A549 (cell line): ENCODE data around the gene FSHR. TPM values are rescaled to one million over a fixed set of nuclear protein-coding genes. Genes with fewer than 3 reads are reported as not detected.

ENCODE experiments used
- ATAC-seq, 2 experiments: fragments of 200-7000 bp in 1 of 2; fragments of >200 bp in 1 of 2; cut with Nextera tagmentation in 1 of 2; cut with Tn5 transposase in 1 of 2; 3 replicates each; pipeline versions ENCODE4 v1.8.0 to v1.9.1; 2018 to 2020; ENCODE audit warnings: mild to moderate bottlenecking in 1 of 2, moderate library complexity in 1 of 2
- CTCF ChIA-PET: fragments of 300-600 bp; sonication (Branson Sonifier 250); formaldehyde crosslinking; extraction: SDS; loops from one replicate; lab custom pipeline; 2021; ENCODE audit warnings: antibody characterized with exemption, inconsistent platforms; lab: Yijun Ruan, JAX
- POLR2A ChIA-PET: fragments of 350-600 bp; formaldehyde crosslinking; extraction: SDS; loops from one replicate; lab custom pipeline; 2021; ENCODE audit warnings: antibody characterized with exemption, inconsistent platforms; lab: Yijun Ruan, JAX
- DNase-seq, 2 experiments: peaks; one replicate each; pipeline versions ENCODE4 v3.0.0 to v3.0.0-alpha.2; 2011 to 2016; ENCODE audit warnings: low read depth in 1 of 2, low spot score in 1 of 2
- FAIRE-seq: peaks from 2 replicates; lab custom pipeline; 2011; peaks lifted over from hg19 to GRCh38; lab: Jason Lieb, UNC
- H3K27ac ChIP-seq, 2 experiments: fragments of >200 bp; sonication (Bioruptor Twin); formaldehyde crosslinking; 3 replicates each; pipeline ENCODE4 v1.5.1; 2016 to 2017
- H3K4me1 ChIP-seq: fragments of >200 bp; sonication (Bioruptor Twin); formaldehyde crosslinking; 3 replicates; pipeline ENCODE4 v1.6.1; 2016
- H3K4me2 ChIP-seq: fragments of >200 bp; sonication (Bioruptor Twin); formaldehyde crosslinking; 3 replicates; pipeline ENCODE4 v1.6.1; 2016
- H3K4me3 ChIP-seq: fragments of >200 bp; sonication (Bioruptor Twin); formaldehyde crosslinking; 3 replicates; pipeline ENCODE4 v1.5.1; 2016
- H3K9me3 ChIP-seq: fragments of >200 bp; sonication (Bioruptor Twin); formaldehyde crosslinking; 3 replicates; pipeline ENCODE4 v1.6.1; 2016
- BHLHE40 ChIP-seq: IDR thresholded peaks from 2 replicates; pipeline ENCODE4 v1.6.1; 2012; ENCODE audit warnings: low read depth, low read length, inconsistent platforms
- CEBPB ChIP-seq, 2 experiments: fragments of >200 bp in 1 of 2; sonication (Bioruptor Twin) in 1 of 2; formaldehyde crosslinking in 1 of 2; IDR thresholded peaks; 2 replicates each; pipeline ENCODE4 v1.6.1; 2012 to 2016
- CHD4 ChIP-seq: fragments of 200-600 bp; sonication (generic); IDR thresholded peaks from 2 replicates; pipeline ENCODE4 v1.6.1; 2016; ENCODE audit warnings: antibody characterized with exemption, mild to moderate bottlenecking, borderline replicate concordance
- EHF ChIP-seq: fragments of 250-450 bp; sonication (Bioruptor Pico); IDR thresholded peaks from 2 replicates; pipeline ENCODE4 v1.5.0; 2020; ENCODE audit warnings: mild to moderate bottlenecking
- EHMT2 ChIP-seq: fragments of 200-600 bp; sonication (generic); IDR thresholded peaks from 2 replicates; pipeline ENCODE4 v1.6.1; 2016; ENCODE audit warnings: antibody characterized with exemption, low read depth, mild to moderate bottlenecking, moderate library complexity
- EP300 ChIP-seq, 2 experiments: fragments of >200 bp; sonication (Bioruptor Twin); formaldehyde crosslinking; IDR thresholded peaks; 2 replicates in 1 of 2; 3 replicates in 1 of 2; pipeline ENCODE4 v1.6.1; 2016 to 2017
- FOSB ChIP-seq: fragments of 250-450 bp; sonication (Bioruptor Pico); IDR thresholded peaks from 2 replicates; pipeline ENCODE4 v1.5.0; 2020; ENCODE audit warnings: mild to moderate bottlenecking, moderate library complexity
- FOXS1 ChIP-seq: fragments of 250-450 bp; sonication (Bioruptor Pico); IDR thresholded peaks from 2 replicates; pipeline ENCODE4 v1.5.0; 2020; ENCODE audit warnings: mild to moderate bottlenecking, moderate library complexity
- GATA3 ChIP-seq: IDR thresholded peaks from 2 replicates; pipeline ENCODE4 v1.6.1; 2012; ENCODE audit warnings: borderline replicate concordance
- HDAC2 ChIP-seq: fragments of 200-600 bp; sonication (generic); IDR thresholded peaks from 2 replicates; pipeline ENCODE4 v1.6.1; 2016
- HMGXB4 ChIP-seq: fragments of 250-450 bp; sonication (Bioruptor Pico); IDR thresholded peaks from 2 replicates; pipeline ENCODE4 v1.5.0; 2021; ENCODE audit warnings: mild to moderate bottlenecking, moderate library complexity, borderline replicate concordance
- HOXB13 ChIP-seq: fragments of 250-450 bp; sonication (Bioruptor Pico); IDR thresholded peaks from 2 replicates; pipeline ENCODE4 v1.5.0; 2020; ENCODE audit warnings: low read depth, mild to moderate bottlenecking, moderate library complexity
- KDM1A ChIP-seq: fragments of 200-600 bp; sonication (generic); IDR thresholded peaks from 2 replicates; pipeline ENCODE4 v1.6.1; 2016; ENCODE audit warnings: low read depth, mild to moderate bottlenecking
- MAFK ChIP-seq: fragments of 450-650 bp; IDR thresholded peaks from 2 replicates; pipeline ENCODE4 v1.6.1; 2014; ENCODE audit not compliant: partially characterized antibody
- MAZ ChIP-seq: fragments of 150-350 bp; IDR thresholded peaks from 2 replicates; pipeline ENCODE4 v1.6.1; 2014; ENCODE audit warnings: antibody characterized with exemption, low read depth, low read length, borderline replicate concordance
- NFE2L2 ChIP-seq: fragments of 150-350 bp; conservative IDR thresholded peaks from 2 replicates; pipeline ENCODE4 v1.6.1; 2014; ENCODE audit warnings: low read length
- NPAS2 ChIP-seq: fragments of 250-450 bp; sonication (Bioruptor Pico); IDR thresholded peaks from 2 replicates; pipeline ENCODE4 v1.8.0; 2022; ENCODE audit warnings: mild to moderate bottlenecking, moderate library complexity, borderline replicate concordance
- NR3C1 ChIP-seq: fragments of >200 bp; sonication (Bioruptor Twin); formaldehyde crosslinking; IDR thresholded peaks from 3 replicates; pipeline ENCODE4 v1.6.1; 2017
- PHF8 ChIP-seq: fragments of 200-600 bp; sonication (generic); IDR thresholded peaks from 2 replicates; pipeline ENCODE4 v1.6.1; 2016; ENCODE audit warnings: low read depth, mild to moderate bottlenecking, antibody characterized with exemption, moderate library complexity, borderline replicate concordance
- RAD21 ChIP-seq, 2 experiments: fragments of >200 bp in 1 of 2; sonication (Bioruptor Twin) in 1 of 2; formaldehyde crosslinking in 1 of 2; IDR thresholded peaks in 1 of 2; conservative IDR thresholded peaks in 1 of 2; 2 replicates in 1 of 2; 3 replicates in 1 of 2; pipeline ENCODE4 v1.6.1; 2012 to 2018; ENCODE audit warnings: inconsistent platforms in 1 of 2
- RARB ChIP-seq: fragments of 250-450 bp; sonication (Bioruptor Pico); IDR thresholded peaks from 2 replicates; pipeline ENCODE4 v1.8.0; 2021; ENCODE audit warnings: mild to moderate bottlenecking, moderate library complexity
- RFX5 ChIP-seq: fragments of 450-650 bp; IDR thresholded peaks from 2 replicates; pipeline ENCODE4 v1.7.1; 2014; ENCODE audit warnings: antibody characterized with exemption, mild to moderate bottlenecking, moderate library complexity
- SMC3 ChIP-seq: fragments of >200 bp; sonication (Bioruptor Twin); formaldehyde crosslinking; IDR thresholded peaks from 3 replicates; pipeline ENCODE4 v1.6.1; 2018; ENCODE audit warnings: inconsistent platforms
- SREBF2 ChIP-seq: fragments of 450-650 bp; IDR thresholded peaks from 2 replicates; pipeline ENCODE4 v1.6.1; 2014; ENCODE audit warnings: mild to moderate bottlenecking, moderate library complexity
- TFCP2L1 ChIP-seq: fragments of 250-450 bp; sonication (Bioruptor Pico); IDR thresholded peaks from 2 replicates; pipeline ENCODE4 v1.5.0; 2021; ENCODE audit warnings: mild to moderate bottlenecking
- ZC3H11A ChIP-seq: fragments of 450-650 bp; IDR thresholded peaks from 2 replicates; pipeline ENCODE4 v1.6.1; 2014; ENCODE audit warnings: antibody characterized with exemption, mild to moderate bottlenecking
- WGBS: methylation state at CpG from one replicate; pipeline ENCODE4 v1.1.6; 2017; ENCODE audit errors: missing lambda C conversion rate; 5-methylcytosine and 5-hydroxymethylcytosine counted together
- polyA plus RNA-seq, 4 experiments: library from polyadenylated mRNA; depleted of rRNA in 3 of 4; stranded (reverse); fragments of >200 nt; fragmentation: RNase III in 1 of 4; extraction: RNeasy Plus Mini Kit Qiagen cat#74134 plus additional on column Dnase treatment in 1 of 4; gene quantifications; 2 replicates in 3 of 4; 3 replicates in 1 of 4; pipeline ENCODE4 v1.2.3, GENCODE V29; 2011 to 2017
- TF ChIP-seq, protein P1 (sequence below): fragments of >200 bp; sonication (Bioruptor Twin); formaldehyde crosslinking; IDR thresholded peaks from 3 replicates; pipeline ENCODE4 v1.6.1; 2016
- TF ChIP-seq, protein P2 (sequence below): fragments of 200-600 bp; sonication (generic); IDR thresholded peaks from 2 replicates; pipeline ENCODE4 v1.6.1; 2016; ENCODE audit warnings: antibody characterized with exemption, mild to moderate bottlenecking, moderate library complexity

FSHR gene
- polyA plus RNA-seq, 2 of the 4 experiments (the other 2 are of a cell fraction), result not detected

DNA sequence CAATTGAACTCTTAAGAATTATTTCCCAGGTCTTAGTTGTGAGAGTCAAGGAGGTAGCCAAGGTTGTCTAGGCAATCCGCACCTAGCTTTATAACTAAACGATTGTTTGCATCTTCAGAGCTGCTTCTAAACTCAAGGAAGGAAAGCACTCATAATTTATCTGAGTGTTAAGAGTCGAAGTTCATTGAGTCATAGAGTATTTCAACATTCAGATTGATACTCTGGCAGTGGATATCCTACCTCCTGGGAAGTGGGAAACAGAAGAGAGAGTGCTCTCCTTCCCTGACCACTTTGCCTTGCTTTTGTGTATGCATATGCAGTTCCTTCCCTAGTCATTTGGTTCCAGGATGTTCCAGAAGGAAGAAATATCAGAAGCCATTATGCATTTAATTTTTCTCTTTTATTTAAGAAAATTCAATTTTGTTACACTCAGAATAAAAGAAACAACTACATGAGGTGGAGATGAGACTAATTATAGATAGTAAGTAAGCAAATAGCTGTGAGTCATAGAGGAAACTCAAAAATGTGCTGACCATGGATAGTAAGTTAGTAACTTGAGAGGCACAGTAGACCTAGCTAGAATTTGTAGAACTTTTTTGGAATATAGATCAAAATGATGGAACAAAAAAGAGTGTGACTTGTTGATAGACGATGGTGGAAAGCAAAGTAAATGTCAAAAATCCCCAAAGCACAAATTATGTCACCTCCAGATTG lies 35.4 kb upstream of the FSHR start:
- TF ChIP-seq SREBF2 (no peak), HDAC2 (no peak), FOXS1 (CRISPR knock-in tag) (no peak), SMC3 (no peak), RARB (CRISPR knock-in tag) (no peak), HMGXB4 (no peak), PHF8 (no peak), NPAS2 (CRISPR knock-in tag) (no peak), HOXB13 (CRISPR knock-in tag) (no peak), FOSB (CRISPR knock-in tag) (no peak), RFX5 (no peak), EHF (CRISPR knock-in tag) (no peak)
- TF ChIP-seq, protein P1, sequence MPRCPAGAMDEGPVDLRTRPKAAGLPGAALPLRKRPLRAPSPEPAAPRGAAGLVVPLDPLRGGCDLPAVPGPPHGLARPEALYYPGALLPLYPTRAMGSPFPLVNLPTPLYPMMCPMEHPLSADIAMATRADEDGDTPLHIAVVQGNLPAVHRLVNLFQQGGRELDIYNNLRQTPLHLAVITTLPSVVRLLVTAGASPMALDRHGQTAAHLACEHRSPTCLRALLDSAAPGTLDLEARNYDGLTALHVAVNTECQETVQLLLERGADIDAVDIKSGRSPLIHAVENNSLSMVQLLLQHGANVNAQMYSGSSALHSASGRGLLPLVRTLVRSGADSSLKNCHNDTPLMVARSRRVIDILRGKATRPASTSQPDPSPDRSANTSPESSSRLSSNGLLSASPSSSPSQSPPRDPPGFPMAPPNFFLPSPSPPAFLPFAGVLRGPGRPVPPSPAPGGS, result no peak
- TF ChIP-seq, all 56 proteins: peak for 0
- Histone ChIP-seq H3K27ac (no peak overlapping the region), H3K9me3 (no peaks in the 10 kb centered on the region; the same call in 2 of the 3 replicates), H3K4me1 (no peaks in the 10 kb centered on the region), H3K4me2 (no peak overlapping the region), H3K4me3 (no peak overlapping the region)
- ChIA-PET POLR2A (no interaction called here), CTCF (interaction anchor here (1.2 kb wide), 1 partner anchor 21 kb away, joined by 3 read pairs; no protein-coding TSS in a partner anchor)
- 2% methylated on average over 4 of the region's 4 CpGs for WGBS
- no peak for ATAC-seq
- DNase-seq, result no peak
- FAIRE-seq, result no peak

DNA sequence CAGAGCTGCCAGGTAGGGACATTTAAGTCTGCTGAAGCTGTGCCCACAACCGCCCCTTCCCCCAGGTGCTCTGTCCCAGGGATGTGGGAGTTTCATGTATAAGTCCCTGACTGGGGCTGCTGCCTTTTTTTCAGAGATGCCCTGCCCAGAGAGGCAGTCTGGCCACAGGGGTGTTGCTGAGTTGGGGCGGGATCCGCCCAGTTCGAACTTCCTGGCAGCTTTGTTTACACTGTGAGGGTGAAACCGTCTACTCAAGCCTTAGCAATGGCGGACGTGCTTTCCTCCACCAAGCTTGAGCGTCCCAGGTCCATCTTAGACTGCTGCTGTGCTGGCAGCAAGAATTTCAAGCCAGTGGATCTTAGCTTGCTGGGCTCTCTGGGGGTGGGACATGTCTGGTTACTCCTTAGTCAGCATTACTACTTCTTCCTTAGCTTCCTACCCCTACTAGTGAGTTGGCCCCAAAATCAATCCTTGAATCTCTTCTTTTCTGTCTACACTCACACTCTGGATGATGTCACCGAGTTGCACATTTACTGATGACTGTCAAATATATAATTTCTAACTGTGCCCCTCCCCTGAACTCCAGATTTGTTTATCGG lies 31.8 kb upstream of the FSHR start:
- no peak overlapping the region for H3K4me3 ChIP-seq
- FAIRE-seq (no peak), DNase-seq (no peak)
- POLR2A ChIA-PET, result no interaction called here
- no peaks in the 10 kb centered on the region for H3K4me1 ChIP-seq
- CTCF ChIA-PET, result interaction anchor here (0.8 kb wide), 1 partner anchor 10 kb away, joined by 3 read pairs; no protein-coding TSS in a partner anchor
- H3K9me3 ChIP-seq, result no peaks in the 10 kb centered on the region; the same call in 2 of the 3 replicates
- peak; percentile 55 for TF ChIP-seq MAFK
- TF ChIP-seq MAZ, result no peak
- no peak for TF ChIP-seq NFE2L2
- TF ChIP-seq, all 56 proteins: peak for 1
- Histone ChIP-seq H3K4me2 (no peak overlapping the region), H3K27ac (no peak overlapping the region)
- WGBS, result 11% methylated on average over 10 of the region's 10 CpGs
- no peak for ATAC-seq

GRCh38 chr2:49178656-49179055 lies 24.3 kb upstream of the FSHR start:
- Histone ChIP-seq H3K4me3 (no peak overlapping the region), H3K4me2 (no peak overlapping the region), H3K9me3 (no peaks in the 10 kb centered on the region)
- DNase-seq (no peak), FAIRE-seq (no peak), ATAC-seq (no peak)
- 8% methylated on average over 7 of the region's 7 CpGs for WGBS
- POLR2A ChIA-PET, result no interaction called here
- TF ChIP-seq, protein P2, sequence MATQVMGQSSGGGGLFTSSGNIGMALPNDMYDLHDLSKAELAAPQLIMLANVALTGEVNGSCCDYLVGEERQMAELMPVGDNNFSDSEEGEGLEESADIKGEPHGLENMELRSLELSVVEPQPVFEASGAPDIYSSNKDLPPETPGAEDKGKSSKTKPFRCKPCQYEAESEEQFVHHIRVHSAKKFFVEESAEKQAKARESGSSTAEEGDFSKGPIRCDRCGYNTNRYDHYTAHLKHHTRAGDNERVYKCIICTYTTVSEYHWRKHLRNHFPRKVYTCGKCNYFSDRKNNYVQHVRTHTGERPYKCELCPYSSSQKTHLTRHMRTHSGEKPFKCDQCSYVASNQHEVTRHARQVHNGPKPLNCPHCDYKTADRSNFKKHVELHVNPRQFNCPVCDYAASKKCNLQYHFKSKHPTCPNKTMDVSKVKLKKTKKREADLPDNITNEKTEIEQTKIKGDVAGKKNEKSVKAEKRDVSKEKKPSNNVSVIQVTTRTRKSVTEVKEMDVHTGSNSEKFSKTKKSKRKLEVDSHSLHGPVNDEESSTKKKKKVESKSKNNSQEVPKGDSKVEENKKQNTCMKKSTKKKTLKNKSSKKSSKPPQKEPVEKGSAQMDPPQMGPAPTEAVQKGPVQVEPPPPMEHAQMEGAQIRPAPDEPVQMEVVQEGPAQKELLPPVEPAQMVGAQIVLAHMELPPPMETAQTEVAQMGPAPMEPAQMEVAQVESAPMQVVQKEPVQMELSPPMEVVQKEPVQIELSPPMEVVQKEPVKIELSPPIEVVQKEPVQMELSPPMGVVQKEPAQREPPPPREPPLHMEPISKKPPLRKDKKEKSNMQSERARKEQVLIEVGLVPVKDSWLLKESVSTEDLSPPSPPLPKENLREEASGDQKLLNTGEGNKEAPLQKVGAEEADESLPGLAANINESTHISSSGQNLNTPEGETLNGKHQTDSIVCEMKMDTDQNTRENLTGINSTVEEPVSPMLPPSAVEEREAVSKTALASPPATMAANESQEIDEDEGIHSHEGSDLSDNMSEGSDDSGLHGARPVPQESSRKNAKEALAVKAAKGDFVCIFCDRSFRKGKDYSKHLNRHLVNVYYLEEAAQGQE, result no peak
- TF ChIP-seq PHF8 (no peak), TFCP2L1 (CRISPR knock-in tag) (no peak), EP300 (IDR thresholded peaks at IDR 0.05) (no peak), NR3C1 (no peak), CEBPB (IDR thresholded peaks at IDR 0.05) (no peak), EHMT2 (no peak), BHLHE40 (no peak), RAD21 (conservative IDR thresholded peaks at IDR 0.05 in 1 of 2, IDR thresholded peaks at IDR 0.05 in 1 of 2) (no peak), CHD4 (no peak), GATA3 (no peak), ZC3H11A (no peak), KDM1A (no peak)
- TF ChIP-seq, all 56 proteins: peak for 0
- no peak overlapping the region for H3K27ac ChIP-seq
- no peaks in the 10 kb centered on the region for H3K4me1 ChIP-seq
- CTCF ChIA-PET, result no interaction called here
